Cardiac septum (tissue), 1 donor: ENCODE results near the gene TTBK1. TPM values are rescaled to one million over a fixed set of nuclear protein-coding genes. Genes with fewer than 3 reads are reported as not detected.
A peak's percentile ranks its signal among the peaks of the same experiment; 100 is the strongest.

Source experiments
- DNase-seq: peaks from one replicate; pipeline ENCODE4 v3.0.0-alpha.2; 2020; ENCODE audit warnings: low spot score
- intact Hi-C: fragments of 100-400 bp; cut with DNase I; formaldehyde crosslinking; loops from one replicate; pipeline ENCODE4 v1.14.0; 2022
- total RNA-seq: library from RNA; stranded (reverse); fragmentation: NEBNext Ultra II Directional; extraction: Animal tissue kit (Norgen Biotek cat#: 25700); gene quantifications from one replicate; pipeline ENCODE4 v1.2.1, GENCODE V29; 2021
- donor health status: DM: no; HTN: no; CAD: no.

TTBK1 gene
- total RNA-seq, 1 donor from 2014 or later, result 0.35 TPM

GRCh38 chr6:43280234-43280633, 37.0 kb downstream of the TTBK1 start:
- intact Hi-C loops, result no loop called here
- no peak for DNase-seq

GRCh38 chr6:43282060-43282459, 38.8 kb downstream of the TTBK1 start:
- intact Hi-C loops, result no loop called here
- no peak for DNase-seq

DNA sequence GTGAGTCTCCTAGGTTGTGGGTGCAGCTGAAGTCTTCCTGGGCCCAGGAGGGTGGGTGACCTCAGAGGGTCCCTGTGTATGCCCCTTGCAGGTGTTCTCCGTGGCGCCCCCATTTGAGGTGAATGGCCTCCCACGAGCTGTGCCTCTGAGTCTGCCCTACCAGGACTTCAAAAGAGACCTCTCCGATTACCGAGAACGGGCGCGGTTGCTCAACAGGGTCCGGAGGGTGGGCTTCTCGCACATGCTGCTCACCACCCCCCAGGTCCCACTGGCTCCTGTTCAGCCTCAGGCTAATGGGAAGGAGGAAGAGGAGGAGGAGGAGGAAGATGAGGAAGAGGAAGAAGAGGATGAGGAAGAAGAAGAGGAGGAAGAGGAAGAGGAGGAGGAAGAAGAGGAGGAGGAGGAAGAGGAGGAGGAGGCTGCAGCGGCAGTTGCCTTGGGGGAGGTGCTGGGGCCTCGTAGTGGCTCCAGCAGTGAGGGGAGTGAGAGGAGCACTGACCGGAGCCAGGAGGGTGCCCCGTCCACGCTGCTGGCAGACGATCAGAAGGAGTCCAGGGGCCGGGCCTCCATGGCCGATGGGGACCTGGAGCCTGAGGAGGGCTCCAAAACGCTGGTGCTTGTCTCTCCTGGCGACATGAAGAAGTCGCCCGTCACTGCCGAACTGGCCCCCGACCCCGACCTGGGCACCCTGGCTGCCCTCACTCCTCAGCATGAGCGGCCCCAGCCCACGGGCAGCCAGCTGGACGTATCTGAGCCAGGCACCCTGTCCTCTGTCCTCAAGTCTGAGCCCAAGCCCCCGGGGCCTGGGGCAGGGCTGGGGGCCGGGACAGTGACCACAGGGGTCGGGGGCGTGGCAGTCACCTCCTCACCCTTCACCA, 39.6 kb downstream of the TTBK1 start:
- no peak for DNase-seq
- intact Hi-C loops, result no loop called here

GRCh38 chr6:43283514-43283901, 40.2 kb downstream of the TTBK1 start:
- intact Hi-C loops, result no loop called here
- DNase-seq, result no peak

DNA sequence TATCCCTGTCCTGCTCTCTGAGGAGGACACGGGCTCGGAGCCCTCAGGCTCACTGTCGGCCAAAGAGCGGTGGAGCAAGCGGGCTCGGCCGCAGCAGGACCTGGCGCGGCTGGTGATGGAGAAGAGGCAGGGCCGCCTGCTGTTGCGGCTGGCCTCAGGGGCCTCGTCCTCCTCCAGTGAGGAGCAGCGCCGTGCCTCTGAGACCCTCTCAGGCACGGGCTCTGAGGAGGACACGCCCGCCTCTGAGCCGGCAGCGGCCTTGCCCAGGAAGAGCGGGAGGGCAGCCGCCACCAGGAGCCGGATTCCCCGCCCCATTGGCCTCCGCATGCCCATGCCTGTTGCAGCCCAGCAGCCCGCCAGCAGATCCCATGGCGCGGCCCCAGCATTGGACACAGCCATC, 40.6 kb downstream of the TTBK1 start:
- intact Hi-C loops, result no loop called here
- no peak for DNase-seq

DNA sequence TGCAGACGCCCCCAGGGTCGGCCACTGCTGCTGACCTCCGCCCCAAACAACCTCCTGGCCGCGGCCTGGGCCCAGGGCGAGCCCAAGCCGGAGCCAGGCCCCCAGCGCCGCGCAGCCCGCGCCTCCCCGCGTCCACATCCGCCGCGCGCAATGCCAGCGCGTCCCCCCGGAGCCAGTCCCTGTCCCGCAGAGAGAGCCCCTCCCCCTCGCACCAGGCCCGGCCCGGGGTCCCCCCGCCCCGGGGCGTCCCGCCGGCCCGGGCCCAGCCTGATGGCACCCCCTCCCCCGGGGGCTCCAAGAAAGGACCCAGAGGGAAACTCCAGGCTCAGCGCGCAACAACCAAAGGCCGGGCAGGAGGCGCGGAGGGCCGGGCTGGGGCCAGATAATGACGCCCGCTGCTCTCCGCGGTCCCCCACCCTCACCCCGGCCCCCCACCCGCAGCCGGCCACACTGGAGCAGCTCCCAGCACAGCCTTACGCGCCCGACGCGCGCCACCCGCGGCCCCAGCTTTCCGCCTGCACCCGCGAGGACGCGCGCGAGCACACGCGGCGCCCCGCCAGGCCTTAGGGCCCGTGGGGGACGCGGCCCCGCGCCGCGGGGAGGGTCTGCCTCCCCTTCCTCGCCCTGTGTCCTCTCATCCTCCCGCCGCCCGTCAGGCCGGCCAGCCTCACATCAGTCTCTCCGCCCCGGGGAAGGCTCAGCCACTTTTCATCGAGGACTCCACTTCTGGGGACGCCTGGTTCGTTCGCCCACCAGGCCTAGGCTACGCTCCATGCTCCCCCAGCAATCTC, 41.9 kb downstream of the TTBK1 start:
- intact Hi-C loops, result no loop called here
- DNase-seq, result no peak

DNA sequence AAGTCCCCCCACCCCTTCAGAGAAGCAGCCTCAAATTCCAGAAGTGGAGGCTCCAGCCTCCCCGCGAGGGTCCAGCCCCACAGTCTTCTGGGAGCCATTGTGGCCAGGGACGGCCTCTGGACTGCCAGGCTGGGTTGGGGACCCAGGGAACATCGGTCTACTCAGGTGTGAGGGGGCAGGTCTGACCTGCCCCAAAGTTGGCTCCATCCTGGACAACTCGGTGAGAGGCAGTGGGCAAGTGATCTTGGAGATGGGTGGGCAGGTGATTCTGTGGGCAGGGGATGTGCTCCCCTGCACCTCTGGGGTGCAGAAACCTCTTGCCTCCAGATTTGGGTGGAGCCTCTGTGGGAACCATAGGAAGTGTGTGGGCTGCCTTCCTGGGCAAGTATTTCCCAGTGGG, 42.6 kb downstream of the TTBK1 start:
- intact Hi-C loops, result no loop called here
- no peak for DNase-seq

GRCh38 chr6:43286456-43286979, 43.2 kb downstream of the TTBK1 start:
- intact Hi-C loops, result no loop called here
- no peak for DNase-seq

DNA sequence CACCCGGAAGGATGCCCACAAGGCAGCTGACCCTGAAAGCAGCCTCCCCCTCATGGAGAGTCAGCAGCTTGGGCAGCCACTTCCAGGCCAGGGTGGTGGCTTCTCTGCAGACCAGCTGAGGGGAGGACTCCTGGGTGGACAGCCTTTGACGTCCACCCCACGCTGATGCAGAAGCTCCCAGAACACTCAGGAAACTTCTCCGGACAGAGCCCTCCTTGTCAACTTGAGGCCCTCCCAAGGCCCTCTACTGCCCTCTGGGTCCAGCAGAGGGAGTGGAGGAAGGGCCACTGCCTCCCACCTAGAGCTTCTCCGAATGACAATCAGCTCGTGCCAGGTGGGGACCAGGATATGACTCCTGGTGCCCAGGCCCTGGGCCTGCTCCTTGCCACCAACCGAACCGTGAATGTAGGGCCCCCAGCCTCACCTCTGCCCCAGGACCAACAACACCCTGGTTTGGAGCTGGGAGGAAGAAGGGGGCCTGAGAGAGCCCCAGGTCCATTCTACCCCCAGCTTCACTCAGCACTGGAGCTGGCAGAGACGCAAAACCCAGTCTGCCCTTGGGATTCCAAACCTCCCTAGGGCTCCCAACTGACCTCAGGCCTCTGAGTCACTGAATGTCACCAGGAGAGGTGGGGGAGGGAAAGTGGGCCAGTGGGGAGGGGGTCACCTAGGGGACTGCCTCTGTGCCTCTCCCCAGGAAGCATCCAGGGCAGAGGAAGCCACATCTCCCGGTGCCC, 43.9 kb downstream of the TTBK1 start:
- no peak for DNase-seq
- intact Hi-C loops, result no loop called here

- intact Hi-C loops, result no loop called here
- no peak for DNase-seq
Observed at GRCh38 chr6:43287717-43288679, 44.7 kb downstream of the TTBK1 start.

GRCh38 chr6:43290339-43290904, 47.1 kb downstream of the TTBK1 start:
- DNase-seq, result no peak

DNA sequence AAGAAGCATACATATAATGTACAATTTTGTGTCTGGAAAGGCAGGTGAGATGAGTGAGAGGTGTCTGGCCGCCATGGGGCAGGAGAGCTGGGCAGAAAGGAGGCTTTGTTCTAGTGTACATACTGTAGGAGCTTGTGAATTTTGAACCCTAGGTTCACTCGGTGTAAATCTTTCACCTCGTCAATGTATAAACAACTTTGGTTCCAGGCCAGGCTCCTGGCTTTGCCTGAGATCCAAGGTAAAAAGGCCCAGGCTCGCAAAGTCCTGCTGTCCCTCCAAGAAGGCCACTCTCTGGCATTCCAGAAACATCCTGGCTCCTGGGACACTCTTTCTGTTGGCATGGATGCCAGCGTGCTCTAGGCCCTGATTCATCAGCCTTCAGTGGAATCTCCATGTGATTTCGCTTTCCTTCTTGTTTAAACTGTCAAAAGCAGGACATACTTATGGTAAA, 47.6 kb downstream of the TTBK1 start:
- intact Hi-C loops, result no loop called here
- no peak for DNase-seq

More at GRCh38 chr6:43290339-43290904, 47.1 kb downstream of the TTBK1 start:
- intact Hi-C loops, result no loop called here

DNA sequence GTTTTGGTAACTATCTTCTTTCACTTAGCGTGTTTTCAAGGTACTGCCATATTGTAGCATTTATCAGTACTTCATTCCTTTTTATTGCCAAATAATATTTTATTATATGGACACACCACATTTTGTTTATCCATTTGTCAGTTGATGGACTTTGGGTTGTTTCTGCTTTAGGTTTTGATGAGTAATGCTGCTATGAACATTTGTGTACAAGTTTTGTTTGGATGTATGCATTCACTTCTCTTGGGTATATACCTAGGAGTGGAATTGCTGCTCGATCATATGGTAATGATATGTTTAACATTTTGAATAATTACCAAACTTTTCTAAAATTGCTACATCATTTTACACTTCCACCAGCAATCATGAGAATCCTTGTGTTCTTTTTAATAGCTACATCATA, 48.4 kb downstream of the TTBK1 start:
- DNase-seq, result no peak
- intact Hi-C loops, result no loop called here

DNA sequence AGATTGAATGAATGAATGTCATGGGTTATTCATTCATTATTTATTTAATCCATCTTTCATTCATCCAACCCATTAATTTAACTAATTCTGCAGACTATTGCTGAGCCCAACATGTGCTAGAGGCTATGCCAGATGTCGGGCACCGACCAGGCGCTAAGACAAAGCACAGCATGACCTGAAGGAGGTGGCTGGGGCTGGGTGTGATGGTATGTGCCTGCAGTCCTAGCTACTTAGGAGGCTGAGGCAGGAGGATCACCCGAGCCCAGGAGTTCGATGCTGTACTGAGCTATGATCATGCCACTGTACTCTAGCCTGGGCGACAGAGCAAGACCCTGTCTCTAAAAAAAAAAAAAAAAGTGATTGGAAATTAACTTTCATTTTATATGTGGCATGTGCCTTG, 49.1 kb downstream of the TTBK1 start:
- intact Hi-C loops, result no loop called here
- no peak for DNase-seq

GRCh38 chr6:43292763-43293318, 49.6 kb downstream of the TTBK1 start:
- intact Hi-C loops, result no loop called here

DNA sequence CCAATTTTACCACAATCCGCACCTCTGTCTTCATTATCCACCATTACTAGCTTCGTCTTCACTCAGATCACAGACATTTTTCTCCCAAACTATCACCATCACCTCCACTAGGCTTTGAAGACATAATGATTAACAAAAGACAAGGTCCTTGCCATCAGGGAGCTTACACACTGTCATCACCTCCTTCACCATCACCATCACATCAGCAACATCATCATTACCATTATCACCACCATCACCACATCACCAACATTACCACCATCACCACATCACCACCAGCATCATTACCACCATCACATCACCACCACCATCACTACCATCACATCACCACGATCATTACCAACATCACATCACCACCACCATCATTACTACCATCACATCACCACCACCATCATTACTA, 50.4 kb downstream of the TTBK1 start:
- intact Hi-C loops, result no loop called here
- no peak for DNase-seq

More at GRCh38 chr6:43292763-43293318, 49.6 kb downstream of the TTBK1 start:
- peak; percentile 50 for DNase-seq

- DNase-seq, result peak; percentile 1
- intact Hi-C loops, result no loop called here
Observed at GRCh38 chr6:43294536-43294935, 51.3 kb downstream of the TTBK1 start.

DNA sequence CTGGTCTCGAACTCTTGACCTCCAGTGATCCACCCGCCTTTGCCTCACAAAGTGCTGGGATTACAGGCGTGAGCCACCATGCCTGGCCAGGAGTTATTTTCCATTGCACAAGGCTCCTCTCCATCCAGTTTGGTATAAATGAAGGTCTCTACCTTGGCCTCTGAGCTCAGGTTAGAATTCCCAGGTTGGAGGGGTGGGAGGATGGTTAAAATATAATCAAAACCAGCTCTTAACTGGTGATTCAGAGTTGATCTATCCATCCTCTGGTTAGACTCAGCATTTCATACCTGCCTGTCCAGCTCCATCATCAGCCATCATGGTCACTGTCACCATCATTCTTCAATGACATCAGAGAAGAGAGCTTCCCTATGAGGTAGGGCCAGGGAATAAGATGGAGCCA, 52.2 kb downstream of the TTBK1 start:
- DNase-seq, result no peak
- intact Hi-C loops, result no loop called here
